GM12878 (cell line): ENCODE data around the gene CHST8. TPM values are rescaled to one million over a fixed set of nuclear protein-coding genes. Genes with fewer than 3 reads are reported as not detected.

Source experiments
- ATAC-seq: fragments of 200-7000 bp; cut with Tn5 transposase; 3 replicates; pipeline ENCODE4 v1.9.1; 2020; ENCODE audit warnings: mild to moderate bottlenecking, moderate library complexity
- BruUV-seq: library from RNA; stranded (reverse); fragments of 400-500 nt; replicated peaks from 2 replicates; lab custom pipeline; 2021; lab: Mats Ljungman, UMichigan
- CTCF ChIA-PET: fragments of 300-600 bp; sonication (Branson Sonifier 250); formaldehyde crosslinking; extraction: SDS; loops from one replicate; lab custom pipeline; 2021; ENCODE audit warnings: inconsistent platforms; lab: Yijun Ruan, JAX
- POLR2A ChIA-PET: fragments of 350-600 bp; formaldehyde crosslinking; extraction: SDS; loops from one replicate; lab custom pipeline; 2021; ENCODE audit warnings: inconsistent platforms; lab: Charles Lee
- RAD21 ChIA-PET: fragments of 300-600 bp; sonication (Branson Sonifier 250); formaldehyde crosslinking; loops from one replicate; lab custom pipeline; 2023; ENCODE audit warnings: antibody characterized with exemption; ENCODE audit not compliant: unreplicated experiment; lab: Charles Lee
- SMC1A ChIA-PET: fragments of 300-600 bp; sonication (Branson Sonifier 250); formaldehyde crosslinking; loops from one replicate; lab custom pipeline; 2023; ENCODE audit not compliant: unreplicated experiment, uncharacterized antibody; lab: Charles Lee
- DNase-seq: peaks from one replicate; pipeline ENCODE4 v3.0.0-alpha.2; 2011; ENCODE audit warnings: low read depth, low spot score
- FAIRE-seq: peaks from 3 replicates; lab custom pipeline; 2011; peaks lifted over from hg19 to GRCh38; lab: Jason Lieb, UNC
- H2AFZ ChIP-seq: 2 replicates; pipeline ENCODE4 v1.6.0; 2011; ENCODE audit warnings: low read depth, low read length, control low read depth; ENCODE audit not compliant: control insufficient read depth
- H3K27ac ChIP-seq: 2 replicates; pipeline ENCODE4 v1.5.1; 2011; ENCODE audit warnings: control low read depth; ENCODE audit not compliant: control insufficient read depth, insufficient read depth
- H3K27me3 ChIP-seq, 2 experiments: replicated peaks in 1 of 2; 2 replicates each; pipeline versions ENCODE4 v1.6.0 to v1.6.1; 2011; ENCODE audit warnings: low read length in 1 of 2; ENCODE audit not compliant: control insufficient read depth in 2 of 2, insufficient read depth in 2 of 2
- H3K36me3 ChIP-seq, 2 experiments: 2 replicates each; pipeline ENCODE4 v1.5.1; 2011; ENCODE audit warnings: low read length in 1 of 2; ENCODE audit not compliant: control insufficient read depth in 2 of 2, insufficient read depth in 2 of 2
- H3K4me1 ChIP-seq: 2 replicates; pipeline ENCODE4 v1.6.1; 2011; ENCODE audit warnings: mild to moderate bottlenecking, low read length, moderate library complexity, mixed read lengths; ENCODE audit not compliant: control insufficient read depth, insufficient read depth
- H3K4me2 ChIP-seq: 2 replicates; pipeline ENCODE4 v1.6.0; 2011; ENCODE audit warnings: control low read depth; ENCODE audit not compliant: control insufficient read depth, insufficient read depth
- H3K4me3 ChIP-seq: fragments of 200-600 bp; sonication (generic); 2 replicates; pipeline ENCODE4 v1.5.1; 2016
- H3K79me2 ChIP-seq: 2 replicates; pipeline ENCODE4 v1.6.0; 2011; ENCODE audit warnings: low read length; ENCODE audit not compliant: control insufficient read depth, insufficient read depth
- H3K9ac ChIP-seq: 2 replicates; pipeline ENCODE4 v1.8.0; 2011; ENCODE audit warnings: low read length, control low read depth, mixed read lengths; ENCODE audit not compliant: control insufficient read depth, insufficient read depth
- H3K9me3 ChIP-seq: replicated peaks from 3 replicates; pipeline ENCODE4 v1.5.1; 2011; ENCODE audit warnings: mild to moderate bottlenecking, low read length; ENCODE audit not compliant: control insufficient read depth, insufficient read depth
- H4K20me1 ChIP-seq: 2 replicates; pipeline ENCODE4 v1.6.0; 2011; ENCODE audit not compliant: control insufficient read depth, insufficient read depth
- FOXM1 ChIP-seq: IDR thresholded peaks from 2 replicates; pipeline ENCODE4 v1.6.1; 2012; ENCODE audit warnings: low read depth, mild to moderate bottlenecking, inconsistent platforms, low read length, moderate library complexity
- NFYA ChIP-seq: IDR thresholded peaks from 2 replicates; pipeline ENCODE4 v1.6.1; 2011; ENCODE audit warnings: low read depth, mild to moderate bottlenecking, low read length, improper control_type of control experiment, borderline replicate concordance
- RELB ChIP-seq: fragments of 450-650 bp; IDR thresholded peaks from 2 replicates; pipeline ENCODE4 v1.6.1; 2017; ENCODE audit warnings: low read depth, mild to moderate bottlenecking, moderate library complexity
- SRF ChIP-seq, 2 experiments: IDR thresholded peaks; 2 replicates each; pipeline ENCODE4 v1.6.1; 2011; ENCODE audit warnings: low read depth in 2 of 2, low read length in 2 of 2, mild to moderate bottlenecking in 1 of 2, moderate library complexity in 1 of 2
- STAT1 ChIP-seq: fragments of 450-650 bp; conservative IDR thresholded peaks from 2 replicates; pipeline ENCODE4 v1.6.1; 2014; ENCODE audit warnings: antibody characterized with exemption, mild to moderate bottlenecking
- ZZZ3 ChIP-seq: IDR thresholded peaks from 2 replicates; pipeline ENCODE4 v1.6.1; 2011; ENCODE audit warnings: low read depth; ENCODE audit not compliant: control insufficient read depth, insufficient read length
- WGBS: methylation state at CpG from one replicate; pipeline ENCODE4 v1.1.6; 2016; ENCODE audit warnings: low lambda C conversion rate; ENCODE audit not compliant: insufficient replicate concordance, insufficient coverage; ENCODE audit errors: missing lambda C conversion rate; 5-methylcytosine and 5-hydroxymethylcytosine counted together
- in situ Hi-C: fragments of 300-500 bp; cut with MboI; formaldehyde crosslinking; loops from 9 replicates; pipeline ENCODE4 v1.14.3; 2018; ENCODE audit warnings: mixed read lengths
- intact Hi-C: fragments of 100-400 bp; cut with micrococcal nuclease; formaldehyde crosslinking; loops from one replicate; pipeline ENCODE4 v1.14.2; 2022; ENCODE audit not compliant: unreplicated experiment
- polyA plus RNA-seq, 11 experiments: library from polyadenylated mRNA; depleted of rRNA in 4 of 11; unstranded in 6 of 11; stranded (reverse) in 5 of 11; fragments of >200 nt; fragmentation: Nextera tagmentation in 4 of 11; fragmentation: Illumina TruSeq in 1 of 11; extraction: Ambion mirVana in 4 of 11; extraction: Trizol in 1 of 11; gene quantifications; 1 replicate in 1 of 11; 2 replicates in 10 of 11; pipeline versions ENCODE4 v1.2.1 to v1.2.3, GENCODE V29; 2011 to 2016; ENCODE audit warnings: inconsistent platforms in 2 of 11, missing spikeins in 2 of 11, low read depth in 1 of 11
- total RNA-seq, 4 experiments: library from RNA; depleted of rRNA in 3 of 4; stranded (reverse); fragments of >200 nt in 3 of 4; fragmentation: Illumina TruSeq in 1 of 4; extraction: Trizol in 1 of 4; gene quantifications; 2 replicates each; pipeline versions ENCODE4 v1.2.1 to v1.2.3, GENCODE V29; 2013 to 2021

The CHST8 gene
- total and polyA plus RNA-seq, 10 of the 15 experiments (the other 5 are each of a cell fraction or from before 2014, with no cell fraction given), result 0.06 TPM; not detected in 9

GRCh38 chr19:33778089-33778791 is 156.5 kb downstream of the CHST8 start (continued):
- TF ChIP-seq RELB (no peak), FOXM1 (no peak), SRF (IDR thresholded peaks at IDR 0.05; ENCODE audit: low read depth in 2 of 2, low read length in 2 of 2) (0 out of 4 replicates have a peak, but pooled peaks of 1 of the 2 experiments have one; percentile 11)

- H3K9ac ChIP-seq, result no peak overlapping the region
- ChIA-PET RAD21 (no interaction called here), CTCF (interaction anchor here (0.6 to 3.2 kb wide), 3 partner anchors 9 to 316 kb away, joined by 3 to 23 read pairs (median 5); no protein-coding TSS in a partner anchor), SMC1A (no interaction called here), POLR2A (no interaction called here)
- DNase-seq (no peak), FAIRE-seq (no peak), ATAC-seq (no peak)
- no peak overlapping the region for H3K4me3 ChIP-seq
- intact Hi-C loops, result loop anchor here (2.0 to 10.0 kb wide), 3 partner anchors 217 to 935 kb away; no protein-coding TSS in a partner anchor
- no TSS peak for BruUV-seq
- H4K20me1 ChIP-seq, result no peaks in the 10 kb centered on the region
- H3K4me2 ChIP-seq, result no peak overlapping the region
- H2AFZ ChIP-seq, result no peak overlapping the region
- H3K79me2 ChIP-seq, result no peaks in the 10 kb centered on the region
- TF ChIP-seq NFYA, result no peak
- TF ChIP-seq STAT1, result no peak
- no peak for TF ChIP-seq ZZZ3
- no peaks in the 10 kb centered on the region for H3K9me3 ChIP-seq
- 47% methylated on average over 7 of the region's 7 CpGs for WGBS
- in situ Hi-C loops, result loop anchor here (5.0 to 25.0 kb wide), 3 partner anchors 312 to 932 kb away; no protein-coding TSS in a partner anchor
- no peak overlapping the region for H3K27ac ChIP-seq
- no peaks in the 10 kb centered on the region for H3K4me1 ChIP-seq
- no peaks in the 10 kb centered on the region for H3K36me3 ChIP-seq
- H3K27me3 ChIP-seq, result peaks cover 0 to 3% of the 10 kb centered on the region in 2 experiments; a peak in 2 of 4 replicates
These were observed 158.1 kb downstream of the CHST8 start for GRCh38 chr19:33779849-33780248.
